Lower leg skin (tissue), 3 donors: Measurements from ENCODE around the gene RAD51B.

Source experiments
- POLR2A ChIP-seq, 2 donors: fragments of 450-650 bp; IDR thresholded peaks; one replicate each; pipeline ENCODE4 v1.6.1; 2016 to 2017; ENCODE audit warnings: antibody characterized with exemption in 2 of 2, mild to moderate bottlenecking in 1 of 2, moderate library complexity in 1 of 2
- TF ChIP-seq, protein P1 (sequence below), 3 donors: fragments of 450-650 bp; IDR thresholded peaks; one replicate each; pipeline ENCODE4 v1.5.1; 2016; ENCODE audit warnings: antibody characterized with exemption in 3 of 3, mild to moderate bottlenecking in 3 of 3, moderate library complexity in 2 of 3

DNA sequence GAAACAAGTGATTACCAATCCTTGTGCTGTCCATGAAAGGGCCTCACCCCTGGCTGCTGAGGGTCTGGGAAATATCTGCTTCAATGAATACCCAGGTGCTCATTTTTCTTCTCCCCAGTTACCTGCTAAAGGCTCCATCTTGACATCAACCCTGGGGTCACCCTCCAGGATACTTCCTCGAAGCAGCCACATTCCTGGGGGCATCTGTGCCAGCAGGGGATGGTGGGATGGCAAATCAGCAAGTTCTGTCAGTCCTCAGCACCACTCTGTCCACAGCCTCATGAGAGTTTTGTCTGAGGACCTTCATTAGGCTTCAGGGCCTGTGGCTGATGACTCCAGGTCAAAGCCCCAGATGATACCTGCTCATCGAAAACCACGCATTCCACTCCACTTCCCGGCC lies 848.4 kb downstream of the RAD51B start:
- TF ChIP-seq POLR2A (IDR thresholded peaks at IDR 0.05), result no peak
- TF ChIP-seq, protein P1, sequence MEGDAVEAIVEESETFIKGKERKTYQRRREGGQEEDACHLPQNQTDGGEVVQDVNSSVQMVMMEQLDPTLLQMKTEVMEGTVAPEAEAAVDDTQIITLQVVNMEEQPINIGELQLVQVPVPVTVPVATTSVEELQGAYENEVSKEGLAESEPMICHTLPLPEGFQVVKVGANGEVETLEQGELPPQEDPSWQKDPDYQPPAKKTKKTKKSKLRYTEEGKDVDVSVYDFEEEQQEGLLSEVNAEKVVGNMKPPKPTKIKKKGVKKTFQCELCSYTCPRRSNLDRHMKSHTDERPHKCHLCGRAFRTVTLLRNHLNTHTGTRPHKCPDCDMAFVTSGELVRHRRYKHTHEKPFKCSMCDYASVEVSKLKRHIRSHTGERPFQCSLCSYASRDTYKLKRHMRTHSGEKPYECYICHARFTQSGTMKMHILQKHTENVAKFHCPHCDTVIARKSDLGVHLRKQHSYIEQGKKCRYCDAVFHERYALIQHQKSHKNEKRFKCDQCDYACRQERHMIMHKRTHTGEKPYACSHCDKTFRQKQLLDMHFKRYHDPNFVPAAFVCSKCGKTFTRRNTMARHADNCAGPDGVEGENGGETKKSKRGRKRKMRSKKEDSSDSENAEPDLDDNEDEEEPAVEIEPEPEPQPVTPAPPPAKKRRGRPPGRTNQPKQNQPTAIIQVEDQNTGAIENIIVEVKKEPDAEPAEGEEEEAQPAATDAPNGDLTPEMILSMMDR (IDR thresholded peaks at IDR 0.05), result no peak
